Tibial nerve (tissue), 4 donors: ENCODE measurements around the gene MYO1B.

ENCODE experiments used
- EP300 ChIP-seq, 2 donors: sonication (generic); formaldehyde crosslinking; IDR thresholded peaks; one replicate each; pipeline ENCODE4 v1.6.1; 2017; ENCODE audit warnings: antibody characterized with exemption in 2 of 2, mild to moderate bottlenecking in 1 of 2
- TF ChIP-seq, protein P1 (sequence below), 5 experiments: fragments of 200-600 bp in 3 of 5; fragments of 450-650 bp in 2 of 5; sonication (generic) in 3 of 5; IDR thresholded peaks; one replicate each; pipeline ENCODE4 v1.5.1; 2016 to 2019; ENCODE audit warnings: antibody characterized with exemption in 5 of 5, mild to moderate bottlenecking in 3 of 5, moderate library complexity in 2 of 5

- TF ChIP-seq, protein P1, sequence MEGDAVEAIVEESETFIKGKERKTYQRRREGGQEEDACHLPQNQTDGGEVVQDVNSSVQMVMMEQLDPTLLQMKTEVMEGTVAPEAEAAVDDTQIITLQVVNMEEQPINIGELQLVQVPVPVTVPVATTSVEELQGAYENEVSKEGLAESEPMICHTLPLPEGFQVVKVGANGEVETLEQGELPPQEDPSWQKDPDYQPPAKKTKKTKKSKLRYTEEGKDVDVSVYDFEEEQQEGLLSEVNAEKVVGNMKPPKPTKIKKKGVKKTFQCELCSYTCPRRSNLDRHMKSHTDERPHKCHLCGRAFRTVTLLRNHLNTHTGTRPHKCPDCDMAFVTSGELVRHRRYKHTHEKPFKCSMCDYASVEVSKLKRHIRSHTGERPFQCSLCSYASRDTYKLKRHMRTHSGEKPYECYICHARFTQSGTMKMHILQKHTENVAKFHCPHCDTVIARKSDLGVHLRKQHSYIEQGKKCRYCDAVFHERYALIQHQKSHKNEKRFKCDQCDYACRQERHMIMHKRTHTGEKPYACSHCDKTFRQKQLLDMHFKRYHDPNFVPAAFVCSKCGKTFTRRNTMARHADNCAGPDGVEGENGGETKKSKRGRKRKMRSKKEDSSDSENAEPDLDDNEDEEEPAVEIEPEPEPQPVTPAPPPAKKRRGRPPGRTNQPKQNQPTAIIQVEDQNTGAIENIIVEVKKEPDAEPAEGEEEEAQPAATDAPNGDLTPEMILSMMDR (IDR thresholded peaks at IDR 0.05) = no peak
- TF ChIP-seq EP300 (IDR thresholded peaks at IDR 0.05) = no peak
Observed at GRCh38 chr2:191459158-191459557, 214.0 kb downstream of the MYO1B start.
